GM11168 (cell line): Measurements from ENCODE around the gene ECE1.

Source experiments
- in situ Hi-C: fragments of 300-500 bp; cut with MboI; formaldehyde crosslinking; loops from one replicate; pipeline ENCODE4 v1.12.0; 2022; ENCODE audit warnings: low sequenced_read_pairs; ENCODE audit not compliant: unreplicated experiment

ECE1 gene

GRCh38 chr1:21289700-21290545 lies at the start of gene ECE1:
ECE1 (minus strand) TSS chr1:21290463; CDS start chr1:21290414, 49 bp downstream.
- in situ Hi-C loops, result no loop called here

- in situ Hi-C loops, result no loop called here
These were observed 49.3 kb upstream of the ECE1 start for GRCh38 chr1:21339356-21340229.

- in situ Hi-C loops, result no loop called here
These were observed 48.5 kb upstream of the ECE1 start for GRCh38 chr1:21338573-21339355.

- in situ Hi-C loops, result no loop called here
These were observed 47.8 kb upstream of the ECE1 start for GRCh38 chr1:21337928-21338572.

- in situ Hi-C loops, result no loop called here
These were observed 47.2 kb upstream of the ECE1 start for GRCh38 chr1:21337454-21337927.

- in situ Hi-C loops, result no loop called here
These were observed 46.8 kb upstream of the ECE1 start for GRCh38 chr1:21337010-21337437.

- in situ Hi-C loops, result no loop called here
These were observed 45.5 kb upstream of the ECE1 start for GRCh38 chr1:21335750-21336224.

- in situ Hi-C loops, result no loop called here
These were observed 44.9 kb upstream of the ECE1 start for GRCh38 chr1:21335088-21335691.

GRCh38 chr1:21334214-21335087 lies 44.2 kb upstream of the ECE1 start:
- in situ Hi-C loops, result no loop called here

GRCh38 chr1:21333824-21334213 lies 43.6 kb upstream of the ECE1 start:
- in situ Hi-C loops, result no loop called here

GRCh38 chr1:21332554-21333311 lies 42.5 kb upstream of the ECE1 start:
- in situ Hi-C loops, result no loop called here

GRCh38 chr1:21331752-21332478 lies 41.7 kb upstream of the ECE1 start:
- in situ Hi-C loops, result no loop called here

GRCh38 chr1:21330544-21330943 lies 40.3 kb upstream of the ECE1 start:
- in situ Hi-C loops, result no loop called here

- in situ Hi-C loops, result no loop called here
These were observed 39.1 kb upstream of the ECE1 start for GRCh38 chr1:21329209-21329844.

- in situ Hi-C loops, result no loop called here
These were observed 37.5 kb upstream of the ECE1 start for GRCh38 chr1:21327566-21328323.

GRCh38 chr1:21326861-21327344 lies 36.6 kb upstream of the ECE1 start:
- in situ Hi-C loops, result no loop called here
